HG02973 (cell line): Measurements from ENCODE around the gene CLDN19.

Experiments used
- ATAC-seq: cut with Tn5 transposase; IDR thresholded peaks from one replicate; pipeline ENCODE4 v1.9.1; 2021; ENCODE audit warnings: moderate library complexity; ENCODE audit not compliant: unreplicated experiment

CLDN19 gene, protein sequence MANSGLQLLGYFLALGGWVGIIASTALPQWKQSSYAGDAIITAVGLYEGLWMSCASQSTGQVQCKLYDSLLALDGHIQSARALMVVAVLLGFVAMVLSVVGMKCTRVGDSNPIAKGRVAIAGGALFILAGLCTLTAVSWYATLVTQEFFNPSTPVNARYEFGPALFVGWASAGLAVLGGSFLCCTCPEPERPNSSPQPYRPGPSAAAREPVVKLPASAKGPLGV

DNA sequence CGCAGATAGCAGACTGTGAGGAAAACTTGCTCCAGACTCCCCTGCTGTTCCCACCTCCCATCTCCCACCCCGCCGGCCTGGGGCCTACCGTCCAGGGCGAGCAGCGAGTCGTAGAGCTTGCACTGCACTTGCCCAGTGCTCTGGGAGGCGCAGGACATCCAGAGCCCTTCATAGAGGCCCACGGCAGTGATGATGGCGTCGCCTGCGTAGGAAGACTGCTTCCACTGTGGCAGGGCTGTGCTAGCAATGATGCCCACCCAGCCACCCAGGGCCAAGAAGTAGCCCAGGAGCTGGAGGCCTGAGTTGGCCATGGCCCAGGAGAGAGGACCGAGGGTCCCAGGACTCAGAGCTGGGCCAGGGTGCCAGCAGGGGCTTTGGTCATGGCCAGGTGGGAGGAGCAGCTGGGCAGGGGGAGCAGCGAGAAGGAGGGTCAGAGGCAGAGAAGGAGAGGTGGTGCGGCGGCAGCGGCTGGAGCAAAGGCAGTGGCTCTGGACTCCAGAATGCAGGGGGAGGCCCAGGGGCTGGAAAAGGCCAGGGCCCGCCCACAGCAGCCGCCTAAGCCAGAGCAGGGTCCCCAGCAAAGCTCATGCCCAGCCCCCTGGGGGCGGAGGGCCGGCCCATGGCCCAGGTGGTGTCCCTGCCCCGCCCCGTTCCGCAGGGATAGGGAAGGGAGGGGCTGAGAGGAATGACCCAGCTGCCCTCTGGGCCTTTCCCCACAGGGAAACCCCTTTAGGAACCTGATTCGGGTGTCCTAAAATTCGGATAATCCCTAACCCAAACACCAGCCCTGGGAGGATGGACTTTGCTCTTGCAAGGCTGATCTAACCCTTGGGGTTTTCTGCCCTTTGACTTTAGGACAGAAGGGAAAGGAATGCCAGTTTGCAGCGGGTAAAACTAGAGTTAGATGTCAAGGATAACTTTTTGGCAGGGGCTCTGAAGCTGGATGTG lies at the start of gene CLDN19:
TSS of gene CLDN19 (minus strand) at position 484 of the 948 bp plus-strand sequence. CDS start at position 311, 173 bp downstream.
- ATAC-seq, result no peak

DNA sequence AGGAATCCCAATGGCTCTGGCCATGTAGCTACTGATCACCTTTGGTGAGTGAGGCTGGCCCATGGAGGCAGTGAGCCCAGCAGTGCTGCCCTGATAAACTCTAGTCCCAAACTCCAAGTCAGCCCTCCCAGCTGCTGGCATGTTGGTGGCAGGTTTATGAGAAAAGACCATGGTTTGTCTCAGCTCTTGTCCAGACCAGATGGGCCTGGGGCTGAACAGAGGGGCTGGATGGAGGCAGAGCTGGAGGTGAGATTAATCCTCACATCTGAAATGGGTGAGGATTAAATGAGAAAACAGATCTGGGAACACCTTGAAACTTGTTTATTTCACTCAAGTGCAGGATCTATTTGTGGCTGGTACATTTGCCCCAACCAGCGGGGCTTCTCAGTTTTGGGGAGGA lies 48.0 kb upstream of the CLDN19 start:
- no peak for ATAC-seq

DNA sequence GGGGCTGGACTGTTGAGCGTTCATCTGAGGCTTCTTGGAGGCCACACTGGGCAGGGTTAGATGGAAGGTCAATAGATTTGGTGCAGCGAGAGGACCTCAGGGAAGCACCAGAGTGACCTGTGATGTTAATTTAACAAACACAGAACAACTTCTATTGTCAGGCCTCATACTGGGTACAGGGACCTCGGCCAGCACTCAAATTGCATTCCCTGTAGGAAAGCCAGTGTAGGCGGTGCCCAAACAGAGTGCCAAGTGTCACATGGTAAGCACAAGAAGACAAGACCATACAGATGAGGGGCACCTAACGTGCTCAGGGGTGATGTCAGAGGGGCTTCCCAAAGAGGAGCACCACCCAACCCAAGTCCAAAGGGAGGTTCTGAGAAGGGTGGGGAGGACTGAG lies 46.1 kb upstream of the CLDN19 start:
- ATAC-seq, result no peak

DNA sequence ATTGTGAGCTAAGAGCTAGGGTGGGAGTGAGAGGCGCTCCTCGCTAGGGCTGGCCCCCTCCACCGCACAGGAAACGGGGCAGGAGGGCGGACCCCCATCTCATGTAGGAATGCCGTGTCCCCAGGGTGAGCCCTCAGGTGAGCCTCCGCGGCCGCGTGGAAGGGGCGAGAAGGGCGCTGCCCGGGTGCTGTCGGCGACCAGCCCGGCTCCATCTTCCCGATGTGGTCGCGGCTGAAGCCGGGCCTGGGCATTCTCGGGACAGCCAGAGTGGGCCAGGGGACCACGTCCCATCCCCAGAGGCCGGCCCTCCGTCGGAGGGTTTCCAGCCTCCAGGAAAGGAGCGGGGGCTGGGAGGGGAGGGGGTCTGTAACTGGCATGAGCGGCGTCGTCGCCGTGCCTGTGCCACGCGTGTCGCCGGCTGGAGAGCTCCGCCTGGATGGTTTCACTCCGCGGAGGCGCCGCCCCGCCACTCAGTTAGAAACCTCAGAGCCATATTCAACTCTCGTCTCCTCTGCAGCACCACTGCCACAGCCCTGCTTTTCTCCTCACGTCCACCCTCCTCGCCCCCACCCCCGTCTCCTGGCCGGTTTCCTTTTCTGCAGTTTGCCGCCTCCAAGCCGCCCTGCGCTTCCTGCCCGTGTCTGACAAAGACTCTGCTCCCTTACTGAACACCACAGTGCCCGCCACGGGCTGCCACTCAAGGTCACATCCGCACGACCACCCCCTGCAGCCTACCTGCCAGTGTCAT lies 45.1 kb upstream of the CLDN19 start, which contains the start of gene TMEM269:
TSS of gene TMEM269 (plus strand) at position 46 of the 748 bp plus-strand sequence. CDS start 4,903 bp downstream, outside the sequence.
- no peak for ATAC-seq

DNA sequence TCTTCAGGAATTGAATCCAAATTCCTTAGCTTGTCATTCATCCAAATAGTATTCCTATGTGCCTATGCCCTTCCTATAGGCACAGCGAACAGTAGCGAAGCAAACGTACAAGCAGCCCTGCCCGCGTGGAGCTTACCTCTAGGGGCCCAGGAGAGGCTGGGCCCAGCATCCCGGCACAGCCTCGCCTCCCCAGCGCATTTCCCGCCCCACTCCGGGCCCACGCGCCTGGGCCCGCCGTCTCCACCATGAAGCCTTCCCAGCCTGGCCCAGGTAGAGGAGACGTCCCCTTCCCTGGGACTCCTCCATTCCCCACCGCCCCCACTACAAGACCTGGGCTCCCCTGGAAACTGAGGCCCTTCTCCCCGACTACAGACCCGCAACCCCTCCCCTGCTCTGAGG lies 44.5 kb upstream of the CLDN19 start:
- no peak for ATAC-seq

DNA sequence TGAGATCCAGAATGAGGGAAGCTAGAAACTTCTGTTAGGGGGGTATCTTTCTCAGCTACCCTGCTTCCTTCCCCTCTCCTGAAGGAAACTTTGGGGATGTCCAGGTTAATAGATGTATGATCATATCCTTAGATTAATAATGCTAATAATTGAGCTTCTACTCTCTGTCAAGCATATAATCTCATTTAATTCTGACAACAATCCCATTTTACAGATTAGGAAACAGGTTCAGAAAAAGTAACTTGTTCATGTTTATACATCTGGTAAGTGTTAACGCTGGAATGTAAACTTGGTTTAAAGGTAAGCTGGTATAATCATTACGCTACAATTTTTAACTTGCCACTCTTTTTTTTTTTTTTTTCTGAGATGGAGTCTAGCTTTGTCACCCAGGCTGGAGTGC lies 43.1 kb upstream of the CLDN19 start:
- ATAC-seq, result no peak

DNA sequence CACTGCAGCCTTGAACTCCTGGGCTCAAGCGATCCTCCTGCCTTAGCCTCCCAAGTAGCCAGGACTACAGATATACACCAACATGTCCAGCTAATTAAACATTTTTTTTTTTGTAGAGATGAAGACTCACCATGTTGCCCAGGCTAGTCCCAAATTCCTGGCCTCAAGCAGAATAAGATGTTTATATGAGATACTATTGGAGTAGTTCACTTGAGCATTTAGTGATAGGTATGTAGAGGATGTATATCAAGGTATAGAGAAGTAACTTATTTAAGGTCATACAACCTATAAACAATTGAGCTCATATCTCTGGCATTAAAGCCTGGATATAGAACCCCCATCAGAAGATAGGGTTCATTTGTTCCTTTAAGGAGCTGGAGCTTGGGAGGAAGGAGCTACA lies 40.1 kb upstream of the CLDN19 start:
- no peak for ATAC-seq

DNA sequence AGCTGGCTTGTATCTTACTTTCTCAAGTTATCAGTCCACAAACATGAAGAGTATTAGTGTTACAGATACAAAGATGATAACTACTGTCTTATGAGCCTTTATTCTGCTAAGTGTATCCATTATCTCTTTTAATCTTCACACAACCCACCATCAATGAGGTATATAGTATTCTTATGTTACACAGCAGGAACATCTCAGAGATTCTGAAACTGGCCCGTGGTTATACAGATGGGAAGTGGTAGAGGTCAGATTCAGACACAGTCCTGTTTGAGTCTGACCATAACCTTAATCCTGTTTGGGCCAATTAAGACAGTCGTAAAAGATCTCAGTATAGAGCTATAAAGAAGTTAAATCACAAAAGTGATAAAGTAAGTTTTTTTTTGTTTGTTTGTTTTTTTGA lies 39.7 kb upstream of the CLDN19 start:
- no peak for ATAC-seq

DNA sequence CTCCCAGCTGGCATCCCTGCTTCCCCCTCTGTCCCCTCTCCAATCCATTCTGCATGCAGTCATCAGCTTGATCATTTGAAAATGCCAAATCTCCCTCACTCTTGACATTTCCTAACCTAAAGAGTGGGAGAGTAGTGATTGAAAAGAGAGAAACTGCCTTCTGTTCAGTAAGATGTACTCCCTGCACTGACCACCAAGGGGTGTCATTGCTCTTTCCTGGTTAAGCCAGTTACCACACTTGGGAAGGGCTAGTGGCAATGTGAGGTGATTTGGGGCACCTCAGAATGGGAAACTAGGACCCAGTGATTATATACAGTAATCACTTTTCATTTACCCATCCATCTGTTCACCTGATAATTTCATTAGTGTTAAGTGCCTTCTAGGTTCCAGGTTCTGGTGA lies 37.8 kb upstream of the CLDN19 start:
- ATAC-seq, result no peak

DNA sequence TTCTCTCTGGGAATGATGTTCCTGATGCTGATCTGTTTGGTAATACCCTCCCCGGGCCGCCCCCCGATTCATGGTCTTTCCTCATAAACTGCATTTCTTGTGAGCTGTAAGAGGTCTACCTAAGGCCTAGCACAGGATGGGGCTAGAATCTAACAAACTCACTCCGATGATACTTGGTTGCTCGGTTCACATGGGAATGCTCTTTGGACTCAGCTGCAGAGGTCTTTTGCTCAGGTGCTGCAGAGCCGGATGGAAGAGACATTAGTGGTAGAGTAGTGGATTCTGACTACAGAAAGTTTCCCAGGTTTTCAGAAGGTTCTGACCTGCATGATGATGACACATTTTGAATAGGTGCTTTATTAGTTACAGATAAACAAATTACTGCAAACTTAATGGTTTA lies 36.5 kb upstream of the CLDN19 start:
- ATAC-seq, result no peak

DNA sequence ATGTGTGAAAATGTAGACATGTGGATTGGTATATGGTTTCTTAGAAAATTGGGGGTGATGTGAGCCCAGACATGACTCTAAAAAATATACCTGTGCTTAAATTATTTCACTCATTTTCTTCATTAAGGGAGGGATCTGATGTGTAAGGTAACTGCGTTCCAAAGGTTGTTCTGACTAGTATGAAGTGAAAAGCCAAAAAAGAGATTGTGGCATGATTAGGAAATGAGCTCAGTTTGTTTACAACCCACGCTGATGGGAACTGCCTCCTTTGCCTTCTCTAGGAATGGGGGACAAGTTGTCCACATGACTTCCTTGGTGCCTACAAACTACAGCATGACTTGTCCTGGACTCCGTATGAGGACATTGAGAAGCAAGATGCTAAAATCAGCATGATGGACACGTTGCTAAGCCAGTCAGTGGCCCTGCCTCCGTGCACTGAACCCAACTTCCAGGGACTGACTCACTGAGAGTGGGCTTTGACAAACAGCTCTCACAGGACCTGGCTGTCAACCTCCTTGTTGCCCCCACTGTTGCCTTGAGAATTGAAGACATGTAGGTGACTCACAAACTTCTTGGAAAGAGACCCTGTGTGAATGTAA lies 35.0 kb upstream of the CLDN19 start:
- ATAC-seq, result no peak

DNA sequence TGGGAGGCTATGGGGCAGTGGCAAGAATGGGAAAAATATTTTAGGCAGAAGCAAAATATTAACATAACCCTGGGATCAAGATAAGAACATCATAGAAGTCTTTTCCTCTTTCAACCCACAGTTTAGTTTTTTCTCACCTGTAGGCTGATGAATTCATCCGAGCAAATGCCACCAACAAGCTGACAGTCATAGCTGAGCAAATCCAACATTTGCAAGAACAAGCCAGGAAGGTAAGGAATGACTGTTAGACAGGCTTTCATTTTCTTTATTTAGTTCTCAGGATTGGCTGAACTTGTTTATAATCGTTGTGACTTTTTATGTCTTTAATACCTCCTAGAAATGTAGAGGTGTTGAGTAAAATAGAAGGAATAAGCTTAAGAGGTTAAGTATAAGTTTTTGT lies 33.4 kb upstream of the CLDN19 start:
- ATAC-seq, result no peak

DNA sequence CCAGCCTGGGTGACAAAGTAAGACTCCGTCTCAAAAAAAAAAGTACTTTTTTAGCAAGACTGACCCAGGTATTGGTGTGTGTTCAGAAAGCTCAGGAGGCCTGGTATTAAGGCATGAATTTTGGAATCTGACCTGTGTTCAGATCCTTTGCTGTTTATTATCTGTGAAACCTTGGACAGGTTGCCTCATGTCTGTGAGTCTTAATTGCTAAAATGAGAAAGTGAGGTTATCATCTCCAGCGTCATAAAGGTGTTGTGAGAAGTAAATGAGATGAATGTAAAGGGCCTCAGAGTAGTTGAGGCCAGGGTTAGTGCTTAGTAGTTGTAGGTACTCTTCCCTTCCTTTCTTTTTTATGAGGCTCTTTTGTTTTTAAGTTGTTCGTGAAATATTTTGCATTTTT lies 29.8 kb upstream of the CLDN19 start:
- no peak for ATAC-seq

DNA sequence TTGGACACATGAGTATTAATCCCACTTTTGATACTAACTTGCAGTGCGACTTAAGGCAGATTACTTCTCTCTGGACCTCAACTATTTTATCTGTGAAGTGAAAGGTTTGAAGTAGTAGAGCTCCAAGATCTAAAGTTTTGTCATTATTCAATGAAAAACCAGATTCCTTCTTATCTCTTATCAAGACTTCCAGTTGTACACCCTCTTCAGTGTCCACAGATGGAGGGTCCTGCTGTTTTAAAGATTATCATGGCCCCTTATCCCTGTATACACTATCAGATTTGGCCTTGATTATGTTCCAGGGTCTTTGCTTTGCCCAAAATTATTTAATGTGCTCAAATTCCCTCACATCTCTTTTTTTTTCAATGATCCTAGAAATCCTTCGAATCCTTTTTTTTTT lies 28.1 kb upstream of the CLDN19 start:
- ATAC-seq, result no peak

DNA sequence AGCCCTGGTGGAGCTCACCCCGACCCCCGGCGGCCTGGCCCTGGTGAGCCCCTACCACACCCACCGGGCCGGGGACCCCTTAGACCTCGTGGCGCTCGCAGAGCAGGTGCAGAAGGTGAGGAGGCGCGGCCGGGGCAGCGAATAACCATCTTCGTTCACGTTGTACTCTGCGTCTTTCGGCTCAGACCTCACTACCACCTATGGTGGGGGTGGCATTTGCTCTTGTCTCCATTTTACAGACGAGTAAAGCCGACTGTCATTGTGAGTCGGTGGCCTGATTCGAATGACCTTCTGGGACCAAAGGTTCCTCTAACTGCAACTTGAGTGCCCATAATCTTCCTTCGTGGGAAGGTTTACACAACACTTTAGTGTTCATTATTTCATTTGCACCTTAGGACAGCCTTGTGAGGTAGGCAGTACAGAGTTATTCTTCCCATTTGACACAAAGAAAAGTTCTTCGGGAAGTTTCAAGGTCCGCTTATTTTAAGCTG lies 27.5 kb upstream of the CLDN19 start:
- peak; percentile 22 for ATAC-seq

DNA sequence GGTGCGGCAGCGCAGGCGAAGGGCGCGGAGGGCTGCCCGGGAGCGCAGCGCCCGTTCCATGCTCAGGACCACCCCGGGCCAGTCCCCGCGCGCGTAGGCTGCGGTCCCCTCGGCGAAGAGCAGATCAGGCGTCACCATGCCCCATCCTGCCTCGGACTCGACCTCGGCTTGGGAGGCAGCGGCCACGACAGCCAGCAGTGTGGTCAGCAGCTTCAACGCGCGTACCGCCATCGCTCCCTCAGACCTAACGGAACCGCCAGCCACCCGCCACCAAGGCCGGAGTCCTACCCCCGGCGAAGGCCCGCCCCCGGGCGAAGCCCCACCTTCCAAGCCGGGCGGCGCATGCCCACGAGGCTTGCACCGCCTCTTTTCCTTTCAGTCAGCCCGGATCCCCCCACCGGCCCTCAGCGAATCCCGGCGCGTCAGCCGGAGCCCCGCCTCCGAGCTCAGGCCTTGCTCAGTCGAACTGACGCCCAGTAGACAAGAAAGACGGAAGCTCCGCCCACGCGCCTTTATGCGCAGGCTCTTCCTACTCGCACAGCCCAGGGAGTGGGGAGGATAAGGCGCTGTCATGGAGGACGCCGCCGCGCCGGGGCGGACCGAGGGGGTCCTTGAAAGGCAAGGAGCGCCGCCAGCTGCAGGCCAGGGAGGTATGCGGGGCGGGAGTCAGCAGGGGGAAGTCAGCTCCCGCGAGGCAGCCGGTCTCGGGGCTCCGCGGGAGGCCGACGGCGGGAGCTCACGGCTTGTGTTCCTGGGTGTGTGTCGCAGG lies 26.9 kb upstream of the CLDN19 start, which contains the start of the genes C1orf50 and P3H1:
TSS of gene C1orf50 (plus strand) at position 509 of the 769 bp plus-strand sequence. CDS start at position 572, 63 bp downstream.
TSS of gene P3H1 (minus strand) at position 288 of the 769 bp plus-strand sequence. CDS start at position 231, 57 bp downstream.
- peak; percentile 81 for ATAC-seq

DNA sequence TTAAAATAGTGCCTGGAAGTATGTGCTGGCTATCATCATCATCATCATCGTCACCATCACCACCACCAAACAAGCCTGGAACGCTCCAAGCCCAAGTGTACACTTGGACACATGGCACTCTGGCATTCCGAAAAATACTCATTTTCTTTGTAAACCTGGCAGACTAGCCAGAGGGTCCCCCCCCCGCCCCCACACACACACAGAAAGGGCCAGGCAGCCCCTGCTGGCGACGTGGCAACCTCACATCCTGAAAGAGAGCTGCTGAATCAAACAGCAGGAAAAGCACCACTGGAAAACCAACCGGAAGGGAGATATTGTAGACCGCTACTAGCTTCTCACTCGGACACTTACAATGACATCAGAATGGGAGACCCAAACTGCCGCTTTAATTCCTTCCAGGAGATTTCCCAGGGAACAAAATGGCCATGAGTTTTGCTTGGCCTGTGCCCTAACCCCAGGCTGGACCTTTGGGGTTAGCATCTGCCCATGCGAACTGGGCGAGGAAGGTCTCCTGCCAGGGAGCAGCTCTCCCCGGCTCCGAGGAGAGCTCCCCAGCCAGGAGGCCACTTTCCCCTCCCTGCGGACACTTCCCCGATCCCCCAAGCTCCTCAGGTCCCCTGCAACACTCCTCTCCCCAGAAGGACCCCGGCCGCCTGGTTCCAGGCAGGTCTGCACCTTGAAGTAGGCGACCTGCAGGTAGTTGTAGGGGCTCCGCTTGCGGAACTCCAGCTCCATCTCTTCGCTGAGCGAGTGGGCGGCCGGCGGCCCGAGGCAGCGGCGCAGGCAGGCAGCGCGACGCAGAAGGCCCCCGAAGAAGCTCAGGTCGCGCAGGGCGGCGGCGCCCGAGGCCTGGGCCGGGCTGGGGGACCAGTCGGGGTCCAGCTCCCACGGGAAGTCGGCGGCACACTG lies 26.1 kb upstream of the CLDN19 start:
- peak; percentile 20 for ATAC-seq

DNA sequence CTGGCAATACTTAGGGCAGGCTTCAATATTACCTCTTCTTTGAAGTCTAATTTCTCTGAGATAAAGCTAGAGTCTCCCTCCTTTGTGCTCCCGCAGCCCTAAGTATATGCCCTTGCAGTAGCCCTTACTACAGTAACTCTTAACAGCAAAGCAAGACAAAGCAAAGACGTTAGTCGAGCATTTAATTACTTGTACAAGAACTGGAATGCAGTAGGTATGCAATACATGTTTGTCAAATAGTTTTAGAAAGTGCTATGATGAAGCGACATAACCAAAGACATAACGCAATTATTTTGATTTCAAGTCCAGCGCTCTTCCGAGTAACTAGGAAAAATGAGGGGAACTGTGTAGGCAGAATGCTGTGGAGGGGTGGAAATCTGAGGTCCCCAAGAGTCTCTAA lies 25.2 kb upstream of the CLDN19 start:
- no peak for ATAC-seq

DNA sequence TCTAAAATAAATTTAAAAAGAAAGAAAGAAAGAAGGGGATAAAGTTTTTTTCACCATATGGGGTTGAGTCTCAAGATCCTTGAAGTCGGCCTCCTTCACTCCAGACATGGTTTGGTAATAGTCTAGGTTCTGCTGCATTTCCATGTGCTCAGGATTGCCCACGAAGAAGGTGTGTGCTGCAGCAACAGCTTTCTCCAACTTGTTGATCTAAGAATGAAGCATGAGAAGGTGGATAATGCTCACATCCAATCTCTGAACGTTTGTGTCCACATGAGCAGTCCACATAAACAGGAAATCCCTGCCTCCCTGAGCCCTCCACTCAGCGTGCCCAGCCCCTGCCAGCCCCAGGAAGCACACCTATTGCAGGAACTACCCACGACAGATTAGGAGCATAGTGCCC lies 22.2 kb upstream of the CLDN19 start:
- no peak for ATAC-seq
